DND-41 (cell line): ENCODE measurements around the gene KRTAP10-7.

Experiments used
- CTCF ChIP-seq: IDR thresholded peaks from 2 replicates; pipeline ENCODE4 v1.5.1; 2012; ENCODE audit warnings: borderline replicate concordance, low read length, moderate library complexity, mild to moderate bottlenecking; ENCODE audit not compliant: poor library complexity, severe bottlenecking; ENCODE audit errors: extremely low read depth
- EZH2 ChIP-seq: IDR thresholded peaks from 3 replicates; pipeline ENCODE4 v1.6.1; 2012; ENCODE audit warnings: borderline replicate concordance, low read depth, mild to moderate bottlenecking, moderate library complexity, low read length, inconsistent platforms; ENCODE audit not compliant: severe bottlenecking

- TF ChIP-seq CTCF = no peak
- TF ChIP-seq EZH2 = no peak
These were observed 24.9 kb upstream of the KRTAP10-7 start for GRCh38 chr21:44575307-44576024.
